KOPT-K1 (cell line): Measurements from ENCODE around the gene RUFY4.

ENCODE experiments used
- H3K27ac ChIP-seq: fragments of 200-600 bp; sonication (generic); 2 replicates; pipeline ENCODE4 v1.5.1; 2016; ENCODE audit warnings: antibody characterized with exemption, mild to moderate bottlenecking, low read depth, low read length; ENCODE audit not compliant: poor library complexity, severe bottlenecking
- H3K36me3 ChIP-seq: fragments of 200-600 bp; sonication (generic); 2 replicates; pipeline ENCODE4 v1.5.1; 2017; ENCODE audit warnings: antibody characterized with exemption, mild to moderate bottlenecking, low read length, moderate library complexity; ENCODE audit not compliant: insufficient read depth
- H3K9me3 ChIP-seq: fragments of 200-600 bp; sonication (generic); 2 replicates; pipeline ENCODE4 v1.5.1; 2017; ENCODE audit warnings: antibody characterized with exemption, low read length, mild to moderate bottlenecking; ENCODE audit not compliant: insufficient read depth, poor library complexity, severe bottlenecking

Gene RUFY4

DNA sequence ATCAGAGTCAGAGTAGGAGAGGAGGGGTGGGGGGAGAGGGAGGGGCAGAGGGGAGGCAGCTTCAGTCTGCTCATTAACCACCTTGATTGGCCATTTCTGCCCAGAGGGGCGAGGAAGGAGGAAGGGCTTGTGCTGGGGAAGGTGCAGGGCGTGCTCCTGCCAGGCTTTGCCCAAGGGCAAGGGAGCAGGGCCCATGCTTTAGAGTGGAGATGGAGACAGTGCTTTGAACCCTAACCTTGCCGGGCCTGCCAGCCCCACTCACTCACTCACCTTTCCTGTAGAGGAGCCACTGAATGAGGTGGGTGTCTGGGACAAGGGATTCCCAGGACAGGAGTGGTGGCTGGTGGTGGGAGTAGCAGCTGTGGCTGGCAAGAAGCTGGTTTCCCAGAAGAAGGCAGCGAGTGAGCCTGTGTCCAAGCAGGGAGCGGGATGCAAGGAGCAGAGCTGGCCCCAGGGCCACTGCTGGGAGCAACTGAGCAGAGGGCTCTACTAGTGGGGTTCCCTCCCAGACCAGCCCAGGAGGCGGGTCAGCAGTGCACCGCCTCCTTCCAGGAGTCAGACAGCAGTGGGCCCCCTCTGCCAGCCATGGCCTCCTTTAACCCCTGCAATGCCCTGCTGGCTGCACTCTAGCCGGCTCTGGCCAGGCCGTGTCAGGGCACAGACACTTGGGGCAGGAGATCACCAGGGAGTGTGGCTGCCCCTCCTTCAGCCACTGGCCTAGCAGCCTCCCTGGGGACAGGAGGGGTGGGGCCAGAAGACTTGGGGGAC is 3.6 kb upstream of the RUFY4 start:
- Histone ChIP-seq H3K36me3 (no peaks in the 10 kb centered on the region), H3K27ac (no peak overlapping the region), H3K9me3 (no peaks in the 10 kb centered on the region)

DNA sequence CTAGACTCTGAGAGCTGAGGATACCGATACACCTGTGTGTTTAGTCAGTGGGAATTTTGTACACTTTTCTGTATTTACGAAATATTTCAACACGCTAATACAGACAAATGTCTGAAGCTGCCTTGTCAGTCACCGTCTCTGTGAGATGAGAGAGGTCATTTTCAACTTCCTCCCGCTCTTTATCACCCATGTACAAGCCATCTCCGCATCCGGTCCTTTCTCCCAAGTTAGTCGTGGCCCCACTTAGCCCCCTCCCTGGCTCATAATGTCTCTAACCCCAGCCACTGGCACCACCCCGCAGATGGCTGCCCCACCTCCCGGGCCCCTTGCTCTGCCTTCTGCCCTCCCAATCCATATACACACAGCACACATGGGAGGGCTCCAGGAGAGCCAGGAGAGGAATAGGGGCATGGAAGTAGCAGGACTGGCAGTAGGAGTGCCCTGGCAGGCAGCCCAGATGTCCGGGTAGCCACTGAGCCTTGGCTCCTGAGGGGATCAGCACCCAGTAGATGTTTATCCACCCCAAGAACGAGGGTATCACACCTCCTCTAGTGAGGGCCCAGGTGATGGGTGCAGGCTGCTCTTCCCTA is 2.0 kb upstream of the RUFY4 start:
- Histone ChIP-seq H3K27ac (no peak overlapping the region), H3K36me3 (no peaks in the 10 kb centered on the region), H3K9me3 (no peaks in the 10 kb centered on the region)

DNA sequence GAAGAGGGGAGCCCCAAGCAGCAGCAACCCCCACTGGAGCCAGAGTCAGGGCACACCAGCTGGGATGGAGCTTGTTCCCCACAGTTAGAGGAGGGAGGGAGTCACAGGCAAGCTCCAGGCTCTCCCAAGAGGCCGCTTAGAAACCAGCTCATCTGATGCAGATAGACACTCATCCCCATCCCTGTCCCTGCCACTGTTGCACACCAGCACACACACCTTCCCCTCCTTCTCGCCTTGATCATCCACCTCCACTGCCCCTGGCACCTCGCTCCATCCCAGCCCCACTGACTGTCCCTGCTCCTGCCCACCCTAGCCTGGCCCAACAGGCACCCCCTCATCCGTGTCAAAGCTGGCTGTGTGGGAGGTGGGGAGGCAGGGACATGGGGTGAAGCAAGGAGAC is 1.5 kb upstream of the RUFY4 start:
- no peak overlapping the region for H3K27ac ChIP-seq
- no peaks in the 10 kb centered on the region for H3K36me3 ChIP-seq
- H3K9me3 ChIP-seq = no peaks in the 10 kb centered on the region

- Histone ChIP-seq H3K36me3 (no peaks in the 10 kb centered on the region), H3K9me3 (no peaks in the 10 kb centered on the region), H3K27ac (no peak overlapping the region)
Observed at GRCh38 chr2:218069606-218070300, 700 bp downstream of the RUFY4 start.

DNA sequence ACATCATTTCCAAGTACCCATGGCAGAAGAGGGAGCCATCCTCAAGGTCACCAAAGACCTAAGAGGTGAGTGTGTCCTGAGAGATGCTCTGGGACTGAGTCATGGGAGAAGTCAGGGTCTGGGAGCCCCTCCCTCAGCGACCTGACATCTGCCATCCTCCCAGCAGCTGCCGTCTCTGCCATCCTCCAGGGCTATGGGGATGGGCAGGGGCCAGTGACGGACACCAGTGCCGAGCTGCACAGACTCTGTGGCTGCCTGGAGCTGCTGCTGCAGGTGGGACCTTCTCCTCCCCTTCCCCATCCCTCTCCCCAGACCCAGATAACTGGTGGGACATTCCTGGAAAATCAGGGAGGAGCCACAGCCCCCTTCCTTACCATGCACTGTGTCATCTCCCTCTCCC is 1.5 kb downstream of the RUFY4 start:
- Histone ChIP-seq H3K27ac (no peak overlapping the region), H3K36me3 (no peaks in the 10 kb centered on the region), H3K9me3 (no peaks in the 10 kb centered on the region)

- no peak overlapping the region for H3K27ac ChIP-seq
- no peaks in the 10 kb centered on the region for H3K36me3 ChIP-seq
- H3K9me3 ChIP-seq = no peaks in the 10 kb centered on the region
Observed at GRCh38 chr2:218071218-218071937, 2.3 kb downstream of the RUFY4 start.

- Histone ChIP-seq H3K36me3 (no peaks in the 10 kb centered on the region), H3K9me3 (no peaks in the 10 kb centered on the region), H3K27ac (no peak overlapping the region)
Observed at GRCh38 chr2:218072002-218072401, 2.9 kb downstream of the RUFY4 start.

DNA sequence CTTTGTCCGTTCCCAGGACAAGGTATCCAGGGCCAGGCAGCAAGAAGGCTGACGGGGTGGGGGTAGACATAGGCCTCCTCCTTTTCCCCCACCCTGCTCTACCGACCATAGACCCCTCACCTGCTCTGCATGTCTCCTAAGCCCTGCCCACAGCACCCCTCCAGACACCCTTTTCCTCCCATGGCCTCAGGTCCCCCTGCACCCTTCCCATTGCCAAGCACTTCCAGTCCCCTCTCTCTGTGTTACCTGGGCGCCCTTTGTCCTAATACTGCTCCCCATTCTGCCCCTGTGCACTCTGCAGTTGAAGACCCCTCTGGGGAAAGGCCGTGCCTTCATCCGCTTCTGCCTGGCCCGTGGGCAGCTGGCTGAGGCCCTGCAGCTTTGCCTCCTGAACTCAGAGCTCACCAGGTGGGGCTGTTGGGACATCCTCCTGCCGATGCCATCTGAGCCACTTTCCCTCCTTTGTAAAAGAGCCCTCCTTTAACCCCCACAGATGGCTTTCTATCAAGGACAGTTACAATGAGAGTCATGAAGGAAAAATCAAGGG is 3.5 kb downstream of the RUFY4 start:
- no peak overlapping the region for H3K27ac ChIP-seq
- no peaks in the 10 kb centered on the region for H3K9me3 ChIP-seq
- no peaks in the 10 kb centered on the region for H3K36me3 ChIP-seq

GRCh38 chr2:218073185-218073584 is 4.1 kb downstream of the RUFY4 start:
- Histone ChIP-seq H3K27ac (no peak overlapping the region), H3K36me3 (no peaks in the 10 kb centered on the region), H3K9me3 (no peaks in the 10 kb centered on the region)

DNA sequence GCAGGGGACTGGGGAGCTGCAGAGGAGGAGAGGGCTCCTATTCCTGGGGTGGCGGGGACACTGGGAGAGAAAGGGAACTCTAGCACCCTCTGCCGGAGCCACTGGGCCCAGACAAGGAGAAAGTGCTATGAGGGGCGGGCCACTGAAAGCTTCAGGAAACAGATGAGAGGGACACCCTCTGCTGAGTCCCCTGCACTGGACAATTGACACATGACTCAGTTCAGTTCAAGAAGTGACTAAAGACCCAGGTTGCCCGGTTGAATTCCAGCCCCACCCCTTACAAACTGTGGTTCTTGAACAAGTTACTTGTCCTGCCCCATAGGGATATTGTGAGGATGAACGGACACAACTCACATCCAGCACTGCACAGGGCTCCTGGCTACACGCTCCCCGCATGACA is 5.0 kb downstream of the RUFY4 start:
- no peaks in the 10 kb centered on the region for H3K9me3 ChIP-seq
- no peaks in the 10 kb centered on the region for H3K36me3 ChIP-seq
- no peak overlapping the region for H3K27ac ChIP-seq

GRCh38 chr2:218075975-218076811 is 7.1 kb downstream of the RUFY4 start:
- Histone ChIP-seq H3K36me3 (no peaks in the 10 kb centered on the region), H3K27ac (no peak overlapping the region), H3K9me3 (no peaks in the 10 kb centered on the region)

- Histone ChIP-seq H3K36me3 (no peaks in the 10 kb centered on the region), H3K9me3 (no peaks in the 10 kb centered on the region), H3K27ac (no peak overlapping the region)
Observed at GRCh38 chr2:218077464-218078216, 8.6 kb downstream of the RUFY4 start.

GRCh38 chr2:218079943-218080913 is 11.2 kb downstream of the RUFY4 start:
- no peak overlapping the region for H3K27ac ChIP-seq
- H3K9me3 ChIP-seq = no peaks in the 10 kb centered on the region
- H3K36me3 ChIP-seq = no peaks in the 10 kb centered on the region
